Measurements from ENCODE around the gene STYK1.
A peak's percentile ranks its signal among the peaks of the same experiment; 100 is the strongest.

The STYK1 gene

DNA sequence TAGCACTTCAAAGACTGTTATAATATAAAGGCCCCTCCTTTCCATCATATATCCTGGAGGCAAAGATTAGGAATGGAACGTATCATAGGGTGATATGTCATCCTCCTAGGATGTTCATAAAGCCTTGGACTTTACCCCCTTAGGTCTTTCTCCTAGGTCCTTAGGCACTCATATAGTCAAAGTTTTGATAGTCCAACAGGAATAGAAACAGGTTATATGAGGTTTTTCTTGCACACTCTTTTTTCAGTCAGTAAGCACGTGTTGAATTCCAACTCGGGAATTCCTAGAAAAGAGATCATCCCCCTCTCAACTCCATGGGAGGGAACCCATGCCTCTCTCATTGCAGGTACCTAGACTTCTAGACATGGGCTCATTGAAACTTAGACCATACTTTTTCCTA is 40.3 kb downstream of the STYK1 start:
- ATAC-seq (replicated peaks) (no peak), DNase-seq (no peak)
- H3K4me3 Mint-ChIP-seq = no peak overlapping the region
- H3K27ac Mint-ChIP-seq = no peak overlapping the region
- H3K27me3 Mint-ChIP-seq = peaks cover 0 to 7% of the 10 kb centered on the region in 2 donors
- H3K36me3 Mint-ChIP-seq (ENCODE audit: insufficient read depth) = peaks cover 6% of the 10 kb centered on the region
- no peaks in the 10 kb centered on the region for H3K4me1 Mint-ChIP-seq (ENCODE audit: low read depth in 2 of 2)
- no peaks in the 10 kb centered on the region for H3K9me3 Mint-ChIP-seq

DNA sequence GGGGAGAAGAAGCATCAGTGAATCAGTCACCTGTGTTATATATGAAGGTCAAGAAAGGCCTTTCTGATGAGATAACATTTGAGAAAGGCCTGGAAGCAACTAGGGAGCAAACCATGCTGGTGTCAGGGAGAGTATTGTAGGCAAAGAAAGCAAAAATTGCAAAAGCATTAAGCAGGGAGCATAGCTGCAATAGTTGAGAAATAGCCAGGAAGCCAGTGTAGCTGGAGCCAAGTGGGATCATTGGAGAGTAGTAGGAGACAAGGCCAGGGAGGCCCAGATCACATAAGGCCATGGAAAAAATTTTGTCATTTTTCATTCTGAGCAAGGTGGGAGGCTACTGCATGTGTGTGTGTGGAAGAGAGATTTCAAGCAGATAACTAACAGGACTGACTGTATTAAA is 41.6 kb downstream of the STYK1 start:
- no peak for DNase-seq
- H3K27me3 Mint-ChIP-seq = peaks cover 0 to 7% of the 10 kb centered on the region in 2 donors

DNA sequence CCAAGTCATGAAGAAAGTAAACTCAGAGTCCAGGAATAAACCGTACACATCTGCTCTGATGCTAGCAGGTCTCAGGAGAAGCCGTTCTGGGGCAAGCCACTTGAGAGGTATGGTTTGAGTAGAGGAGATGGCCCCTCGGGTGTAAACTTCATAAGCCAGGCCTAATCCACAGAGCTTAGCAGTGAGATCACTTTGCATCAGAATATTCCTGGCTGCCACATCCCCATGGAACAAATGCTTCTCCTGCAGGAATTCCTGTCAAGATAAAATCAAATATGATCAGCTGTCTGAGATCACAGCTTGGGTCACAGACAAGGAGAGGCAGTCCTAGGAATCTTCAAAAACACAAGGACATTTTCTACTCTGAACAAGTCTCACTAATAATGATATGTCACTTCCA is 49.2 kb downstream of the STYK1 start:
- H3K4me1 Mint-ChIP-seq (ENCODE audit: low read depth in 2 of 2) = no peaks in the 10 kb centered on the region
- no peaks in the 10 kb centered on the region for H3K9me3 Mint-ChIP-seq
- no peak for ATAC-seq (replicated peaks)
- DNase-seq = no peak
- no peaks in the 10 kb centered on the region for H3K27me3 Mint-ChIP-seq
- no peak overlapping the region for H3K27ac Mint-ChIP-seq
- H3K36me3 Mint-ChIP-seq (ENCODE audit: insufficient read depth) = peaks cover 7% of the 10 kb centered on the region
- H3K4me3 Mint-ChIP-seq = no peak overlapping the region

More for the DNA sequence above, 41.6 kb downstream of the STYK1 start:
- H3K27ac Mint-ChIP-seq = no peak overlapping the region
- peaks cover 8% of the 10 kb centered on the region for H3K36me3 Mint-ChIP-seq (ENCODE audit: insufficient read depth)
- H3K4me3 Mint-ChIP-seq = no peak overlapping the region
- no peak for ATAC-seq (replicated peaks)
- no peaks in the 10 kb centered on the region for H3K9me3 Mint-ChIP-seq
- H3K4me1 Mint-ChIP-seq (ENCODE audit: low read depth in 2 of 2) = no peaks in the 10 kb centered on the region

- Mint-ChIP-seq H3K27me3 (no peaks in the 10 kb centered on the region), H3K27ac (peak overlapping the region in 1 of 2 donors; percentile 44), H3K9me3 (no peaks in the 10 kb centered on the region), H3K4me1 (ENCODE audit: low read depth in 2 of 2) (no peaks in the 10 kb centered on the region), H3K4me3 (no peak overlapping the region), H3K36me3 (ENCODE audit: insufficient read depth) (peaks cover 4% of the 10 kb centered on the region)
- no peak for ATAC-seq (replicated peaks)
- DNase-seq = no peak
Observed at GRCh38 chr12:10623131-10623530, 50.7 kb downstream of the STYK1 start.

- Mint-ChIP-seq H3K4me3 (no peak overlapping the region), H3K4me1 (ENCODE audit: low read depth in 2 of 2) (no peaks in the 10 kb centered on the region), H3K36me3 (ENCODE audit: insufficient read depth) (no peaks in the 10 kb centered on the region), H3K27ac (peak overlapping the region in 1 of 2 donors; percentile 23), H3K27me3 (no peaks in the 10 kb centered on the region), H3K9me3 (no peaks in the 10 kb centered on the region)
- no peak for DNase-seq
- no peak for ATAC-seq (replicated peaks)
Observed at GRCh38 chr12:10621278-10621677, 52.6 kb downstream of the STYK1 start.

DNA sequence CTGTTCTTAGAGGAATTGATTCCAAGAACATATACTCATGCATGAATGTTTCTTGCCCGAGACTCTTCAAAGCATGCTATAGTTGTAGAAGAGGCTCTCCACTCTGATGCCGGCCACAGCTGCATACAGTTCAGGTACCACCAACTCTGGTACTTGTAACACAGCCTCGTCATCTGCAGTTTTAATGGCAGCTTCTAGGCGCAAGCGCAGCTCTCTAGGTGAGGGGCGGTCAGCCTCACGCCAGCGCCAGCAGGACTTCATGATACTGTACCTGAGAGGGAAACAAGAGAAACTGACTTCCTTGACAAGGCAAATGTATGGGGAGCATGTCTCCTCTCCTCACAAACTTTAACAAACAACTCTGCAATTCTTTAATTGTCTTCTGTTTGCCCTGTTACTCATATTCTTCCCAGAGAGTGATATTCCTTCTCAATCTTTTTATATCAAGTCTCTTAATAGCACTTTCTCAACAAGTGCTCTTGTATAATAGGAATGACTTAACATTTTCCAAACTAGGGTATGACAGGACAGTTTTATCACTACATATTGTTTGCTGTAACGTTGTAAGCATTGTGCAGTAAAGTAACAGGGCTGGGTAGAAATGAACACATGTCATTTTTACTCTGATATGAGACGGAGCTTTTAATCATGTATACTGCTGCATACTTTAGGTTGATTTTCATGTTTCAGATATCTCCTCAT is 53.6 kb downstream of the STYK1 start:
- H3K4me1 Mint-ChIP-seq (ENCODE audit: low read depth in 2 of 2) = no peaks in the 10 kb centered on the region
- no peak for ATAC-seq (replicated peaks)
- no peak overlapping the region for H3K4me3 Mint-ChIP-seq
- no peaks in the 10 kb centered on the region for H3K9me3 Mint-ChIP-seq
- H3K27me3 Mint-ChIP-seq = no peaks in the 10 kb centered on the region
- no peak overlapping the region for H3K27ac Mint-ChIP-seq
- DNase-seq = no peak
- H3K36me3 Mint-ChIP-seq (ENCODE audit: insufficient read depth) = no peaks in the 10 kb centered on the region

- no peak overlapping the region for H3K4me3 Mint-ChIP-seq
Observed at GRCh38 chr12:10618338-10618987, 55.4 kb downstream of the STYK1 start.

GRCh38 chr12:10617863-10618262 is 56.0 kb downstream of the STYK1 start:
- Mint-ChIP-seq H3K36me3 (ENCODE audit: insufficient read depth) (peaks cover 15% of the 10 kb centered on the region), H3K4me3 (no peak overlapping the region), H3K27me3 (no peaks in the 10 kb centered on the region), H3K4me1 (ENCODE audit: low read depth in 2 of 2) (peaks cover 6 to 9% of the 10 kb centered on the region in 2 donors), H3K9me3 (no peaks in the 10 kb centered on the region), H3K27ac (no peak overlapping the region)
- DNase-seq (no peak), ATAC-seq (replicated peaks) (no peak)

More at GRCh38 chr12:10618338-10618987, 55.4 kb downstream of the STYK1 start:
- no peak overlapping the region for H3K27ac Mint-ChIP-seq
- DNase-seq (no peak), ATAC-seq (replicated peaks) (no peak)
- H3K27me3 Mint-ChIP-seq = no peaks in the 10 kb centered on the region
- H3K4me1 Mint-ChIP-seq (ENCODE audit: low read depth in 2 of 2) = peaks cover under 1 to 4% of the 10 kb centered on the region in 2 donors
- peaks cover 9% of the 10 kb centered on the region for H3K36me3 Mint-ChIP-seq (ENCODE audit: insufficient read depth)
- no peaks in the 10 kb centered on the region for H3K9me3 Mint-ChIP-seq

GRCh38 chr12:10615532-10615931 is 58.3 kb downstream of the STYK1 start:
- H3K4me3 Mint-ChIP-seq = no peak overlapping the region
- H3K36me3 Mint-ChIP-seq (ENCODE audit: insufficient read depth) = peaks cover 29% of the 10 kb centered on the region
- ATAC-seq (replicated peaks) (no peak), DNase-seq (no peak)
- H3K4me1 Mint-ChIP-seq (ENCODE audit: low read depth in 2 of 2) = peaks cover 17 to 24% of the 10 kb centered on the region in 2 donors
- no peaks in the 10 kb centered on the region for H3K27me3 Mint-ChIP-seq
- no peaks in the 10 kb centered on the region for H3K9me3 Mint-ChIP-seq
- H3K27ac Mint-ChIP-seq = no peak overlapping the region

DNA sequence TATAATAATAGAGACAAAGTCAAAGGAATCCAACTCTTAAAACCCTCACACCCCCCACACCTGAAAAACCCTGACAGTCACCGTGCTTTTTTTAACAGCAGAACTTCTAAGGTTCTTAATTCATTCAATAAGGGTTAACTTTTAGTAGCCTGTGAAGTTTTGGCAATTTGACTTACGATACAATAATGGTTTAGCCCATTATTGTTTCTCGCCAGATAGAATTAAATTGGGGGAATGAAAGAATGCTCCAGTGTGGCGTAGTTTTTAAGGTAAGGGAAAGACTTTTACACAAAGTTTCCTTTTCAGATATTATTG is 59.8 kb downstream of the STYK1 start:
- Mint-ChIP-seq H3K4me1 (ENCODE audit: low read depth in 2 of 2) (peaks cover 17 to 24% of the 10 kb centered on the region in 2 donors), H3K27me3 (no peaks in the 10 kb centered on the region), H3K27ac (peak overlapping the region; percentile 100), H3K4me3 (peak overlapping the region; percentile 97 to 98), H3K9me3 (no peaks in the 10 kb centered on the region), H3K36me3 (ENCODE audit: insufficient read depth) (peaks cover 39% of the 10 kb centered on the region)
- ATAC-seq (replicated peaks) (no peak), DNase-seq (no peak)

DNA sequence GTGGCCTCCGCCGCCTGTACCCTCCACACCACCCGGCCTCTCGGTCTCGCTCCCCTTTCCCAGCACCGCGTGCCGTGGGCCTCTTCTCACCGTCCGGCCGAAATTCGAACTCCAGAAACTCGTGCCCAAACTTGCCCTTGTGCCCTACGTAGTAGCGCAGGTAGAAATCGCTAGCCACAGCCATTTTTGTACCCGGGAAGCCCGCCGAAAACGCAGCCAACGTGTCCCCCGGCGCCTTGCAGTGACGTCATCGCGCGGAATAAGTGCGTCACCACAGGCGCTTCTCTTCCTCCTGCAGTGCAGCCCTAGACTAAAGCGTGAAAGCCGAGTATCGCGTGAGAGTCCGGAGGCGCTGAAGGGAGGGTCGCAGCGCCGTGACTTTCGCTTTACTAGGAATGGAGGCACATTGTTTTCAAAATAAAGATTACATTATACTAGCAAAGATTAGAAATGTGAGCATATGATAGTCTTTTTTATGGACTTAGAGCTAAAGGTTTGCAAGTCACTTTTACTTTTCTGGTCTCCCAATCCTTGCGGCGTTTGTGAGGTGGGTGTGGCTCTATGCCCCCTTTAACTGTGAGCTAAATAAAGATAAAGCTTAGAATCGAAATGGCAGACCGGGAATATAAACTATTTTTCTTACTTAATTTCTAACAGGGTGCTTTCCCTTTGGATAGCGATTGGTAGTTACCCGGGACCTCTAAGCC is 60.4 kb downstream of the STYK1 start, which contains the start of gene MAGOHB:
Gene MAGOHB (minus strand): TSS at position 261 of the 707 bp plus-strand sequence. CDS start 77 bp downstream, at position 184.
- H3K9me3 Mint-ChIP-seq = no peaks in the 10 kb centered on the region
- H3K4me3 Mint-ChIP-seq = peak within 1 kb of the TSS; percentile 97 to 98
- peaks cover 42% of the 10 kb centered on the region for H3K36me3 Mint-ChIP-seq (ENCODE audit: insufficient read depth)
- H3K4me1 Mint-ChIP-seq (ENCODE audit: low read depth in 2 of 2) = peaks cover 17 to 24% of the 10 kb centered on the region in 2 donors
- peak; percentile 94 for ATAC-seq (replicated peaks)
- H3K27me3 Mint-ChIP-seq = no peaks in the 10 kb centered on the region
- H3K27ac Mint-ChIP-seq = peak within 1 kb of the TSS; percentile 100
- DNase-seq = peak; percentile 100

DNA sequence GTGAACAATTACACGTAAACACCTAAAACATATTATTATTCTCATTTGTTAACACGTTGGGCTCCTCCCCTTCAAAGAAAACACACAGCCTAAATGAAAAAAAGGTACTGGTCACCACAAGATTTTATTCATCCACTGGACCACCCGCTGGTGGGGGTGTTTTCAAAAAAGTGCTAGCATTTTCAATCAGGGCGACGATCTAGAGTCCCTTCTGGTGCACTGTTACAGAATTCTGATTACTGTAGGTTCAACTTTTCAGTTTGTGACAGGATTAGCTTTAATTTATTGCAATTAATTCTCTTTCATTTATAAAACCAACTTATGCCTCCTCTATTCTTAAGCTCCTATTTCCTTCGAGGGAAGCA is 60.9 kb downstream of the STYK1 start:
- H3K27ac Mint-ChIP-seq = peak overlapping the region; percentile 100
- peaks cover 17 to 24% of the 10 kb centered on the region in 2 donors for H3K4me1 Mint-ChIP-seq (ENCODE audit: low read depth in 2 of 2)
- ATAC-seq (replicated peaks) (peak; percentile 6), DNase-seq (peak in 1 of 3 experiments; percentile 8)
- peaks cover 46% of the 10 kb centered on the region for H3K36me3 Mint-ChIP-seq (ENCODE audit: insufficient read depth)
- H3K27me3 Mint-ChIP-seq = no peaks in the 10 kb centered on the region
- no peaks in the 10 kb centered on the region for H3K9me3 Mint-ChIP-seq
- peak overlapping the region; percentile 97 to 98 for H3K4me3 Mint-ChIP-seq

DNA sequence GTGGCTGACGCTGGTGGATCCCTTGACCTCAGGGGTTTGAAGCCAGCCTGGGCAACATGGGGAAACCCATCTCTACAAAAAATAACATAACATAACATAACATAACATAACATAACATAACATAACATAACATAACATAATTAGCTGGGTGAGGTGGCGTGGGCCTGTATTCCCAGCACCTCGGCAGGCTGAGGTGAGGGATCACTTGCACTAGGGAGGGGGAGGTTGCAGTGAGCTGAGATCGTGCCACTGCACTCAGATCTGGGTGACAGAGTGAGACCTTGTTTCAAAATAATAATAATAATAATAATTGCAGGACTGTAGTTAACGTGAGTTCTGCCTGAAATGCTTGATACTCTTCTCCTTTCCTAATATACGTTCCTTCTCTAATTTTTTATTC is 61.7 kb downstream of the STYK1 start:
- H3K36me3 Mint-ChIP-seq (ENCODE audit: insufficient read depth) = peaks cover 53% of the 10 kb centered on the region
- no peak for DNase-seq
- H3K27ac Mint-ChIP-seq = peak overlapping the region; percentile 100

More for the DNA sequence above, 61.7 kb downstream of the STYK1 start:
- no peak for ATAC-seq (replicated peaks)
- Mint-ChIP-seq H3K9me3 (no peaks in the 10 kb centered on the region), H3K4me3 (peak overlapping the region; percentile 97 to 98), H3K27me3 (no peaks in the 10 kb centered on the region), H3K4me1 (ENCODE audit: low read depth in 2 of 2) (peaks cover 17 to 26% of the 10 kb centered on the region in 2 donors)

All from effector memory CD8-positive, alpha-beta T cell (primary cell).